HepG2 (cell line): ENCODE results near the gene ERCC4. TPM values are rescaled to one million over a fixed set of nuclear protein-coding genes. Genes with fewer than 3 reads are reported as not detected.

Experiments
- BCL6 ChIP-seq: IDR thresholded peaks from 2 replicates; pipeline ENCODE4 v1.6.1; 2016; ENCODE audit warnings: missing genetic modification reagents, missing compliant biosample characterization
- CHD4 ChIP-seq: fragments of 200-600 bp; sonication (generic); IDR thresholded peaks from 2 replicates; pipeline ENCODE4 v1.7.0; 2017; ENCODE audit warnings: mild to moderate bottlenecking, low read length, borderline replicate concordance
- DNMT1 ChIP-seq: sonication (generic); formaldehyde crosslinking; IDR thresholded peaks from 2 replicates; pipeline ENCODE4 v1.5.1; 2020; ENCODE audit warnings: mild to moderate bottlenecking, missing genetic modification reagents
- ELF4 ChIP-seq: sonication (generic); formaldehyde crosslinking; IDR thresholded peaks from 2 replicates; pipeline ENCODE4 v1.5.0; 2020; ENCODE audit warnings: missing genetic modification reagents, mild to moderate bottlenecking, moderate library complexity, borderline replicate concordance
- ETV5 ChIP-seq: IDR thresholded peaks from 2 replicates; pipeline ENCODE4 v1.6.1; 2018; ENCODE audit warnings: missing biosample characterization, missing genetic modification reagents, inconsistent platforms, borderline replicate concordance
- FOXA3 ChIP-seq: IDR thresholded peaks from 2 replicates; pipeline ENCODE4 v1.6.1; 2016; ENCODE audit warnings: missing genetic modification reagents, missing compliant biosample characterization
- IKZF4 ChIP-seq: sonication (generic); formaldehyde crosslinking; IDR thresholded peaks from 2 replicates; pipeline ENCODE4 v1.5.1; 2020; ENCODE audit warnings: borderline replicate concordance, mild to moderate bottlenecking, low read depth, missing genetic modification reagents; ENCODE audit errors: not compliant biosample characterization
- MYC ChIP-seq: sonication (generic); formaldehyde crosslinking; IDR thresholded peaks from 2 replicates; pipeline ENCODE4 v1.9.0; 2021; ENCODE audit warnings: missing genetic modification reagents, borderline replicate concordance
- NR3C1 ChIP-seq: sonication (generic); formaldehyde crosslinking; IDR thresholded peaks from 2 replicates; pipeline ENCODE4 v1.4.0; 2020; ENCODE audit warnings: missing genetic modification reagents
- PHF20 ChIP-seq: sonication (generic); formaldehyde crosslinking; IDR thresholded peaks from 2 replicates; pipeline ENCODE4 v1.5.0; 2020; ENCODE audit warnings: mild to moderate bottlenecking, missing genetic modification reagents
- PHF21A ChIP-seq: sonication (generic); formaldehyde crosslinking; IDR thresholded peaks from 2 replicates; pipeline ENCODE4 v1.5.0; 2020; ENCODE audit warnings: mild to moderate bottlenecking, missing genetic modification reagents
- POGZ ChIP-seq: sonication (generic); formaldehyde crosslinking; IDR thresholded peaks from 2 replicates; pipeline ENCODE4 v1.4.0; 2020; ENCODE audit warnings: mild to moderate bottlenecking, missing genetic modification reagents
- SAP130 ChIP-seq: IDR thresholded peaks from 2 replicates; pipeline ENCODE4 v1.6.1; 2016; ENCODE audit warnings: low read depth
- SMYD3 ChIP-seq: sonication (generic); formaldehyde crosslinking; IDR thresholded peaks from 2 replicates; pipeline ENCODE4 v1.8.1; 2023; ENCODE audit warnings: mild to moderate bottlenecking, missing genetic modification reagents
- SOX5 ChIP-seq: IDR thresholded peaks from 2 replicates; pipeline ENCODE4 v1.6.1; 2016; ENCODE audit warnings: borderline replicate concordance
- ZMYM2 ChIP-seq: sonication (generic); formaldehyde crosslinking; IDR thresholded peaks from 2 replicates; pipeline ENCODE4 v1.8.0; 2022; ENCODE audit warnings: mild to moderate bottlenecking, missing genetic modification reagents
- ZMYM3 ChIP-seq: sonication (generic); formaldehyde crosslinking; IDR thresholded peaks from 2 replicates; pipeline ENCODE4 v1.5.1; 2020; ENCODE audit warnings: mild to moderate bottlenecking, missing genetic modification reagents
- ZNF563 ChIP-seq: sonication (generic); formaldehyde crosslinking; IDR thresholded peaks from 2 replicates; pipeline ENCODE4 v1.8.0; 2022; ENCODE audit warnings: mild to moderate bottlenecking, moderate library complexity, missing genetic modification reagents
- ZNF572 ChIP-seq: sonication (generic); formaldehyde crosslinking; IDR thresholded peaks from 2 replicates; pipeline ENCODE4 v1.5.1; 2020; ENCODE audit warnings: mild to moderate bottlenecking, missing genetic modification reagents
- ZSCAN29 ChIP-seq: sonication (generic); formaldehyde crosslinking; conservative IDR thresholded peaks from 2 replicates; pipeline ENCODE4 v1.4.0; 2020; ENCODE audit warnings: mild to moderate bottlenecking, missing genetic modification reagents
- polyA plus RNA-seq, 8 experiments: library from polyadenylated mRNA; depleted of rRNA in 3 of 8; stranded (reverse) in 7 of 8; unstranded in 1 of 8; fragments of >200 nt; fragmentation: Illumina TruSeq in 4 of 8; extraction: Trizol in 4 of 8; gene quantifications; 2 replicates each; pipeline versions ENCODE4 v1.2.1 to v1.2.3, GENCODE V29; 2011 to 2016; ENCODE audit warnings: low read depth in 4 of 8, missing spikeins in 1 of 8, mixed read lengths in 1 of 8; ENCODE audit not compliant: insufficient read depth in 1 of 8
- total RNA-seq, 5 experiments: library from RNA; depleted of rRNA; stranded (reverse); fragments of >200 nt; fragmentation: Illumina TruSeq; extraction: Trizol; gene quantifications; 2 replicates each; pipeline ENCODE4 v1.2.3, GENCODE V29; 2016; ENCODE audit warnings: low read depth in 1 of 5
- TF ChIP-seq, protein P1 (sequence below): sonication (generic); formaldehyde crosslinking; IDR thresholded peaks from 2 replicates; pipeline ENCODE4 v1.5.1; 2020; ENCODE audit warnings: mild to moderate bottlenecking, missing genetic modification reagents, moderate library complexity
- TF ChIP-seq, protein P2 (sequence below): sonication (generic); formaldehyde crosslinking; IDR thresholded peaks from 2 replicates; pipeline ENCODE4 v1.4.0; 2020; ENCODE audit warnings: missing genetic modification reagents

ERCC4 gene
- total and polyA plus RNA-seq, 2 of the 13 experiments (the other 11 are each of a cell fraction or from before 2014, with no cell fraction given): 5.4 to 15.2 TPM

DNA sequence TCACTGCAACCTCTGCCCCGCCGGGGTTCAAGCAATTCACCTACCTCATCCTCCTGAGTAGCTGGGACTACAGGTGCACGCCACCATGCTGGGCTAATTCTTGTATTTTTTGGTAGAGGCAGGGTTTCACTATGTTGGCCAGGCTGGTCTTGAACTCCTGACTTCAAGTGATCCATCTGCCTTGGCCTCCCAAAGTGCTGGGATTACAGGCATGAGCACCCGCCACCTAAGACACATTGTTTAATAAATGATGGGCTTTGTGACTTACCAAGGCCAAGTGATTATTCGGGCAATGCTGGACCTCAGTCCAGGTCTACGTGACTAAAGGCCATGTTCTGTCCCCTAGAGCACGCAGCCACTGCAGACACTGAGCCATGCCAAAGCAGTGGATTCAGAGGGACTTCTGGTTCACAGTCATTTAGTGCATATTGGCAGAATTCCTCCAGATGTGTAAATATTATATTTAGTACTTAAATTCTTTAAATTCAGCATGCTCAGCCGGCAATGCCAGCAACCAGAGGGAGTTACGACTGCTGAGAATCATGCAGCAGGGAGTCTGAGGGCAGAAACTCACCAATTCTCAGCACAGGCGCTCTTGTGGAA is 4.8 kb upstream of the ERCC4 start (continued):
- peak; percentile 81 for TF ChIP-seq POGZ
- peak; percentile 81; the same call in 1 of the 2 replicates for TF ChIP-seq SMYD3 (CRISPR knock-in tag)
- peak; percentile 78; the same call in 1 of the 2 replicates for TF ChIP-seq DNMT1 (CRISPR knock-in tag)
- peak; percentile 87 for TF ChIP-seq SAP130 (CRISPR knock-in tag)
- TF ChIP-seq SOX5: peak; percentile 85; the same call in 1 of the 2 replicates
- peak; percentile 75; the same call in 1 of the 2 replicates for TF ChIP-seq PHF21A (CRISPR knock-in tag)
- peak; percentile 26; the same call in 1 of the 2 replicates for TF ChIP-seq ETV5 (CRISPR knock-in tag)
- 0 out of 2 replicates have a peak, but pooled peaks have one; percentile 17 for TF ChIP-seq BCL6 (CRISPR knock-in tag)
- peak; percentile 42; the same call in 1 of the 2 replicates for TF ChIP-seq PHF20 (CRISPR knock-in tag)
- TF ChIP-seq, protein P1, sequence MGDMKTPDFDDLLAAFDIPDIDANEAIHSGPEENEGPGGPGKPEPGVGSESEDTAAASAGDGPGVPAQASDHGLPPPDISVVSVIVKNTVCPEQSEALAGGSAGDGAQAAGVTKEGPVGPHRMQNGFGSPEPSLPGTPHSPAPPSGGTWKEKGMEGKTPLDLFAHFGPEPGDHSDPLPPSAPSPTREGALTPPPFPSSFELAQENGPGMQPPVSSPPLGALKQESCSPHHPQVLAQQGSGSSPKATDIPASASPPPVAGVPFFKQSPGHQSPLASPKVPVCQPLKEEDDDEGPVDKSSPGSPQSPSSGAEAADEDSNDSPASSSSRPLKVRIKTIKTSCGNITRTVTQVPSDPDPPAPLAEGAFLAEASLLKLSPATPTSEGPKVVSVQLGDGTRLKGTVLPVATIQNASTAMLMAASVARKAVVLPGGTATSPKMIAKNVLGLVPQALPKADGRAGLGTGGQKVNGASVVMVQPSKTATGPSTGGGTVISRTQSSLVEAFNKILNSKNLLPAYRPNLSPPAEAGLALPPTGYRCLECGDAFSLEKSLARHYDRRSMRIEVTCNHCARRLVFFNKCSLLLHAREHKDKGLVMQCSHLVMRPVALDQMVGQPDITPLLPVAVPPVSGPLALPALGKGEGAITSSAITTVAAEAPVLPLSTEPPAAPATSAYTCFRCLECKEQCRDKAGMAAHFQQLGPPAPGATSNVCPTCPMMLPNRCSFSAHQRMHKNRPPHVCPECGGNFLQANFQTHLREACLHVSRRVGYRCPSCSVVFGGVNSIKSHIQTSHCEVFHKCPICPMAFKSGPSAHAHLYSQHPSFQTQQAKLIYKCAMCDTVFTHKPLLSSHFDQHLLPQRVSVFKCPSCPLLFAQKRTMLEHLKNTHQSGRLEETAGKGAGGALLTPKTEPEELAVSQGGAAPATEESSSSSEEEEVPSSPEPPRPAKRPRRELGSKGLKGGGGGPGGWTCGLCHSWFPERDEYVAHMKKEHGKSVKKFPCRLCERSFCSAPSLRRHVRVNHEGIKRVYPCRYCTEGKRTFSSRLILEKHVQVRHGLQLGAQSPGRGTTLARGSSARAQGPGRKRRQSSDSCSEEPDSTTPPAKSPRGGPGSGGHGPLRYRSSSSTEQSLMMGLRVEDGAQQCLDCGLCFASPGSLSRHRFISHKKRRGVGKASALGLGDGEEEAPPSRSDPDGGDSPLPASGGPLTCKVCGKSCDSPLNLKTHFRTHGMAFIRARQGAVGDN (CRISPR knock-in tag): peak; percentile 54; the same call in 1 of the 2 replicates
- TF ChIP-seq FOXA3 (CRISPR knock-in tag): peak; percentile 16; the same call in 1 of the 2 replicates
- peak; percentile 100 for TF ChIP-seq ZMYM2
- TF ChIP-seq MYC (CRISPR knock-in tag): peak; percentile 54; the same call in 1 of the 2 replicates
- TF ChIP-seq, protein P2, sequence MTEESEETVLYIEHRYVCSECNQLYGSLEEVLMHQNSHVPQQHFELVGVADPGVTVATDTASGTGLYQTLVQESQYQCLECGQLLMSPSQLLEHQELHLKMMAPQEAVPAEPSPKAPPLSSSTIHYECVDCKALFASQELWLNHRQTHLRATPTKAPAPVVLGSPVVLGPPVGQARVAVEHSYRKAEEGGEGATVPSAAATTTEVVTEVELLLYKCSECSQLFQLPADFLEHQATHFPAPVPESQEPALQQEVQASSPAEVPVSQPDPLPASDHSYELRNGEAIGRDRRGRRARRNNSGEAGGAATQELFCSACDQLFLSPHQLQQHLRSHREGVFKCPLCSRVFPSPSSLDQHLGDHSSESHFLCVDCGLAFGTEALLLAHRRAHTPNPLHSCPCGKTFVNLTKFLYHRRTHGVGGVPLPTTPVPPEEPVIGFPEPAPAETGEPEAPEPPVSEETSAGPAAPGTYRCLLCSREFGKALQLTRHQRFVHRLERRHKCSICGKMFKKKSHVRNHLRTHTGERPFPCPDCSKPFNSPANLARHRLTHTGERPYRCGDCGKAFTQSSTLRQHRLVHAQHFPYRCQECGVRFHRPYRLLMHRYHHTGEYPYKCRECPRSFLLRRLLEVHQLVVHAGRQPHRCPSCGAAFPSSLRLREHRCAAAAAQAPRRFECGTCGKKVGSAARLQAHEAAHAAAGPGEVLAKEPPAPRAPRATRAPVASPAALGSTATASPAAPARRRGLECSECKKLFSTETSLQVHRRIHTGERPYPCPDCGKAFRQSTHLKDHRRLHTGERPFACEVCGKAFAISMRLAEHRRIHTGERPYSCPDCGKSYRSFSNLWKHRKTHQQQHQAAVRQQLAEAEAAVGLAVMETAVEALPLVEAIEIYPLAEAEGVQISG: 0 out of 2 replicates have a peak, but pooled peaks have one; percentile 21
- TF ChIP-seq ZMYM3 (CRISPR knock-in tag): peak; percentile 98
- peak; percentile 8; the same call in 1 of the 2 replicates for TF ChIP-seq ZSCAN29 (CRISPR knock-in tag)
- TF ChIP-seq ELF4 (CRISPR knock-in tag): 0 out of 2 replicates have a peak, but pooled peaks have one; percentile 34
- TF ChIP-seq ZNF563: peak; percentile 37; the same call in 1 of the 2 replicates
- peak; percentile 34 for TF ChIP-seq IKZF4 (CRISPR knock-in tag)
- TF ChIP-seq ZNF572 (CRISPR knock-in tag): peak; percentile 51; the same call in 1 of the 2 replicates
- TF ChIP-seq NR3C1: no peak
- TF ChIP-seq CHD4: peak; percentile 37; the same call in 1 of the 2 replicates
